GM18502 (cell line): ENCODE results near the gene RFTN2.
A peak's percentile ranks its signal among the peaks of the same experiment; 100 is the strongest.
"Not testable (repeated sequence)": the region's sequence is repeated elsewhere in the genome, so short reads cannot be mapped to it uniquely, and the experiment has no call there.

Source experiments
- ATAC-seq: cut with Tn5 transposase; IDR thresholded peaks from one replicate; pipeline ENCODE4 v1.9.1; 2021; ENCODE audit warnings: mild to moderate bottlenecking; ENCODE audit not compliant: unreplicated experiment, poor library complexity

RFTN2 gene, protein sequence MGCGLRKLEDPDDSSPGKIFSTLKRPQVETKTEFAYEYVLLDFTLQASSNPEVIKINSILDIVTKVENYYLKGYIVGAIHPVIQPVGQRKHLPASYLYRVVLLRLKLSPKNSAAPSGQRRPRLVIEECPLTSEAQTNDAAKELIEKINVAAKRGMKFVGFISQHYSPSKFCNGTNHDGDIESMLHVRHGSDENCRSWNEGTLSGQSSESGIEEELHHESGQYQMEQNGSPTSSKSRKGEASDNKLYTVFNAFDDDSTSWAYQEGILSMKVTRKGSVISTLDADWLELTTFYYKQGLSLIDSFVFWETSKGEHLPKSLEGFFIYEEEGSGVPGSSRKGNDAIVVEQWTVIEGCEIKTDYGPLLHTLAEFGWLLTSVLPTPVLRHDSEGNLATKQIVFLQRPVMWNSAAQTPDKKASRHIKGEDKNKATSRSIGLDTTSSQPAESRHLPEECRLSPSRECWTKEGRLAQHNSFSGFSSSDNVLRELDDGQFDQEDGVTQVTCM

DNA sequence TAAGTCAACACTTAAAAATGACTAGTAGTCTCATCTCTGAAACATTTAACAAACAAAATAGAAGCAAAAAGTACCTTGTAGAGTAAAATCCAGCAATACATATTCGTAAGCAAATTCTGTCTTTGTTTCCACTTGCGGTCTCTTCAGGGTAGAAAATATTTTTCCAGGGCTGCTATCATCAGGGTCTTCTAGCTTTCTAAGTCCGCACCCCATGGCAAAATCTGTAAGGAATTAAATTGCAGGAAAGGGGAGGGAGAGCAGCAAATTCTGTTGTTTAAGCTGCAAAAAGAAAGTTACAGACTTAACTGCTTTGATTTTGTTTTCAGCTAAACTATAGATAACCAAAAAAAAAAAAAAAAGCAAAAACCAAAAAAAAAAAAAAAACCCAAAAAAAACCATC is at the start of gene RFTN2:
Gene RFTN2 (minus strand): TSS at position 342 of the 400 bp plus-strand sequence. CDS start 129 bp downstream, at position 213.
- no peak for ATAC-seq

DNA sequence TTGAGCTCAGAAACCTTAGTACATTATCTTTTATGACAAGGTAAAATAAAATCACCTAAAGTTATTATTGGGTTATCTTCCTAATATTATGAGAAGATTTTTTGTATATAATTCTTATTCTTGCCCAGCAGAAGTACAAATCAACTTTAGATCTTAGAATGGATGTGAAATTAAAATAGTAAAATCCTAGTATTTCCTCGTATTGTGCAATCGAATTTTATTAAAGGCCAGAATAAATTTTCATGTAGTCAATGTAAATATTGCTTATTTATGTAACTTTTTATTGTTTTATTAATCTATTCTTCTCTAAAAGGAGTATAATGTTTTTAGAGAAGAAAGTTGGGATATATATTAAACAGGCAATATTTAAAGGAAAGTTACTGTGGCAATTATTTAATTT is 42.5 kb upstream of the RFTN2 start:
- no peak for ATAC-seq

DNA sequence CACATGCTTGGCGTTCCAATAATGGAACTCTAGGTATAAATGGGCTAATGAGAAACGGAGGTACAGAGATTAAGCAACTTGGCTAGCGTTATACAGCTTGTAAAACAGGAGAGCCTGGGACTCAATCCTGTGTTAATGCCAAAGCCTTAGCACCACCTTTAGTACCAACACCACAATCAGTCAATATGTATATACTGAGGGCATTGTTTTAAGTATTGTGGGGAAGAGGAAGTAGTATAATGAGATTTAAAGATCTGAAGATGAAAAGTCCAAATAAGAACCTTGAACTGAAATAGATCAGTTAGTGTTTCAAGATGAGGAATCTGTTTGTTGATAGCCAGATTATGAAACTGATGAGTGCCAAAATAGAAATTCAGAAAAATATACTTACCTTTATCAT is 37.9 kb upstream of the RFTN2 start:
- ATAC-seq: no peak

DNA sequence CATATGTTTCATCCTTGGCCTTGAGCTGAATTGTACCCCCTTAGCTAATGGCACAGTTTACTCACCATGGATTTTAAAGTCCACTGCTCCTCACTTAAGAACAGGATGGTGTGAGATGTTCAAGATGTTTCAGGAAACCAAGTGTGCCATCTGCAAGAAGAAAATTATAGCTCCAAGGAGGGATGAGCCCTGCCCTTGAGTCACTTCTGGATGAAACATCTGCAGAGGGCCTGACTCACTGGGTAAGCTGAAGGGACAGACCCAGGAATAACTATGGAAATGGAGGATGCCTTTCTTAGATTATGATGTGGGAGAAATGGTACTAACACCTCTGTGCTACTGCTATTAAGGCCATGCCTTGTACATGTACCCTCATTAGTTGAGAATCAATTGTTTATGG is 36.2 kb upstream of the RFTN2 start:
- ATAC-seq: no peak

DNA sequence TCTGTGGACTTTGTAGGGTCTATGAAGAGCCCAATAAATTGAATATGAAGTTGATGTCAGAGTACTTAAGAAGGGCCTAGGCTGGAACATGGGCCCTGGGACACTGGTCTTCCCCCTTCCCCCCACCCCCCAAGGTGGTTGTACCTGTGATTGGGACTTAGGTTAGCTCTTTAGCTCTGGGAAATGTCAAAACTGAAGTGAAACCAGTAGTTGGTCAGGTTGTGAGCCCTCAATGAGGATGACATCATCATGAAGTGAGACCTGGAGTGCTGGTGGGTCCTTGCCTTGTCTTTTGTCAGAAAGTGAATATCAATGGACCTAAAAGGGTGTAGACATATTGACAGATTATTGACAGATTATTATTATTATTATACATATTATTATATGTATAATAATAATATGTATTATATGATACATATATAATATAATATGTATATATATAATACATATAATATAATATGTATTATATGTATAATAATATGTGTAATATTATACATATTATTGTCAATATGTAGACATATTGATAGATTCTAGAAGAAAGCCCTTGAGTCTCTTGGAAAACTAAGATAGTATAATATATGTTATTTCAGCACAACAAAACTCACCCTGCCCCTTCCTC is 35.1 kb upstream of the RFTN2 start:
- ATAC-seq: peak; percentile 85

DNA sequence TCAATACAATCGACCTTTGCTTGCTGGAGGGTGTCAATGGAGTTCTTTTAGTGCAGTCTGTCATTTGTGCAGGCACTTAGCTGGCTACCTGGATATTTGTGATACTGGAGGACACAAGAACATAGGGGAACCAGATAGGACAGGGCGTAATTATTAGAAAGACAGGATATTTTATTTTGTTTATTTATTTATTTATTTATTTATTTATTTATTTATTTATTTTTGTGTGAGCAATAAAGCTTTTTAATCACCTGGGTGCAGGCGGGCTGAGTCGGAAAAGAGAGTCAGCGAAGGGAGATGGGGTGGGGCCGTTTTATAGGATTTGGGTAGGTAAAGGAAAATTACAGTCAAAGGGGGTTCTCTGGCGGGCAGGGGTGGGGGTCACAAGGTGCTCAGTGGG is 33.8 kb upstream of the RFTN2 start:
- not testable (repeated sequence) for ATAC-seq

DNA sequence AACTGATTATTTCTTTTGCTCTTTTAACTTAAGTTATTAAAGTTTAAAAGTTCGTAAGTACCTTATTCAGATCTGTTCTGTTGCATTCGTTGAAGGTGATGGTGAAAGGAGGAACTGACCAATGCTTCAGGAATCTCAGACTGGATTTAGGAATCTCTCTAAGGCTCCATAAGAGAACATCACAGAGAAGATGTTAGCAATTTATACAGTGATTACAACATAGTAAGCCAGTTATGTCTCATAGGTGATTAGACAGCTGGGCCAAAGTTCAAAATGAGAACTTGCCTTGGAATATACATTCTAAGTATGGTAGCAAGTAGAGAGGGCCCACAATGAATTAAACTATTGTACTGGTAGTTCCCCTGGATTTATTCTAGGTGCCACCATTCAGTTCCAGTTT is 32.9 kb upstream of the RFTN2 start:
- no peak for ATAC-seq

DNA sequence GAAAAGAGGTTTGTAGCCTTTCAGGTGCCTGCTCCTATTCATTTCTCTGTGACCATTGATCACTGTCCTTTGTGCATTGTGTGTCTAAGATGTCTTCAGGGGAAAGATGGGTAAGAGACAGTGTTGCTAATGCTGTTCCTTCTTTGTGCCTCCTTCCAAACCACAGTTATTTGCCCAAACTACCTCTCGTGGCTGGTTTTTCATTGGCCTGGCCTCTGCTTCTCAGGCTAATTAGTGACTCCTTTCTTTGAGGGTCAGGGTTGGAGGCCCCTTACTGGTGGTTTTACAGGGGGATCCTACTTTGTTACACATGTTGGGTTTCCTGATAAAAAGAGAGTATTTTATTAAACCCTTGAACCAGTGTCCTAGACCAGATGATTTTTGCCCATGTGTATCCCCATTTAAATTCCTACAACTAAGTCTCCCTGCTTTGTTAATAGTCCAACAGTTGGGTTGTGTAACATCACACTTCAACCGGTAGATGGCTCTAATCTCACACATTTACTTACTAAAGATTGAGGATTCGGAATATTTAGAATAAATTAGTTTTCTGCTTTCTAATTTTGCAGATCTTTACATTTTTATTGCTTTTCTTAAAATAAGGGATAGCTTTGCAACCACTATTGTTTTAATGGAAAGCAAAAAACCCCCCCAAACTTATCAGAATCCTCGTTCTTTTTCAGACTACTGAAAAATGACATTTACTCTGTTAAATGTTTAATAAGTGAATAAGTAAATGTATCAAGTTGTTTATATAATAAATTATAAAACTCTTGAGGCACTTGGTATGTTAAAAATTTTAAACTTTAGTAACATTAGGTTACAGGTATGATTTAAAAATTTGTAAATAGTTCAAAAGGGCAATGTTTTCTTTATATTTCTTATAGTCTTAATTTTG is 32.2 kb upstream of the RFTN2 start:
- peak; percentile 24 for ATAC-seq

DNA sequence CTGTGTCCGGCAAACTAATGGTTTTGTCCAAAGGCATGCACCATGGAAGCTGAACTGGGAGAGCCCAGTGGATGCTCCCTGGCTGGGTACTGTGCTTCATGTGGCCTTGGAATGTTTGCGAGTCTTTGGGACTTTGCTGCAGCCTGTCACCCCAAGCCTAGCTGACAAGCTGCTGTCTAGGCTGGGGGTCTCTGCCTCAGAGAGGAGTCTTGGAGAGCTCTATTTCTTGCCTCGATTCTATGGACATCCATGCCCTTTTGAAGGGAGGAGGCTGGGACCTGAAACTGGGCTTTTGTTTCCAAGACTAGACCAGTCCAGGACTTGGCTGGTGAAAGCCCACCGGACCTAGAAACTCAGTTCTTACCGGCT is 31.4 kb upstream of the RFTN2 start:
- ATAC-seq: no peak

DNA sequence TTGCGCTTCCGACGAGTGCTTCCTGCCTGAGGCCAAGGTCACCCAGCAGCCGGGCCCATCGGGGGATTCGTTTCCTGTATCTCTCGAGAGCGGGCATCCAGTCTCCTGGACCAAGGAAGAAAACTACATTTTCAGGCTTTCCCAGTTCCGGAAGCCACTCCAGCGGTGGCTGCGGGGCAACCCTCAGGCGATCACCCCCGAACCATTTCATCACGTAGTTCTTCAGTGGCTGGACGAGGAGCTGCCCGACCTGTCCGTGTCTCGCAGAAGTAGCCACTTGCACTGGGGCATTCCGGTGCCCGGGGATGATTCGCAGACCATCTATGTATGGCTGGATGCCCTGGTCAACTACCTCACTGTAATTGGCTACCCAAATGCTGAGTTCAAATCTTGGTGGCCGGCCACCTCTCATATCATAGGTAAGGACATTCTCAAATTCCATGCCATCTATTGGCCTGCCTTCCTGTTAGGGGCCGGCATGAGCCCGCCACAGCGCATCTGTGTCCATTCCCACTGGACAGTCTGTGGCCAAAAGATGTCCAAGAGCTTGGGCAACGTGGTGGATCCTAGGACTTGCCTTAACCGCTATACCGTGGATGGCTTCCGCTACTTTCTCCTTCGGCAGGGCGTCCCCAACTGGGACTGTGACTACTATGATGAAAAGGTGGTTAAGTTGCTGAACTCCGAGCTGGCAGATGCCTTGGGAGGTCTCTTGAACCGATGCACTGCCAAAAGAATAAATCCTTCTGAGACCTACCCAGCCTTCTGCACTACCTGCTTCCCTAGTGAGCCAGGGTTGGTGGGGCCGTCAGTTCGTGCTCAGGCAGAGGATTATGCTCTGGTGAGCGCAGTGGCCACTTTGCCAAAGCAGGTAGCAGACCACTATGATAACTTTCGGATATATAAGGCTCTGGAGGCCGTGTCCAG is 30.8 kb upstream of the RFTN2 start:
- ATAC-seq: no peak

DNA sequence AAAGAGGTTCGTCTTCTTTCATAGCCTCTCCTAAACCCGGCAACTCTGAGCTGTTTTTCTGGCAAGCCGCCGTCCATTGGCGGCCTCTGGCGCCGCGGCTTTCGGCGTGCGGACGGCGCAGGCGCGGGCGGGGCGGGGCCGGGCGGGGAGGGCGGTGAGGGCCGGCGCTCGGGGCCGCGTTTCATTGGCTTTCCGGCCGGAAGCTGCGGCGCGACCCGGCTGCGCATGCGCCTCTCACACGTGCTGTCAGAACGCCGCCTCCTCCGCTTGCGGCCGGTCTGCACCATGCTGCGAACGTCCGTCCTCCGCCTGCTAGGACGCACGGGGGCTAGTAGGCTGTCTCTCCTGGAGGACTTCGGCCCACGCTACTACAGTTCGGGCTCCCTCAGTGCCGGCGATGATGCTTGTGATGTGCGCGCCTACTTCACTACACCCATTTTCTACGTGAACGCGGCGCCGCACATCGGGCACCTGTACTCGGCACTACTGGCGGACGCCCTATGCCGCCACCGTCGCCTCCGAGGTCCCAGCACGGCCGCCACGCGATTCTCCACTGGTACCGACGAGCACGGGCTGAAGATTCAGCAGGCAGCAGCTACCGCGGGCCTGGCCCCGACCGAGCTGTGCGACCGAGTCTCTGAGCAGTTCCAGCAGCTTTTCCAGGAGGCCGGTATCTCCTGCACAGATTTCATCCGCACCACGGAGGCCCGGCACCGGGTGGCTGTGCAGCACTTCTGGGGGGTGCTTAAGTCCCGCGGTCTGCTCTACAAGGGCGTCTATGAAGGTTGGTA is 29.9 kb upstream of the RFTN2 start, which contains the start of gene MARS2:
Gene MARS2 (plus strand): TSS at position 249 of the 791 bp plus-strand sequence. CDS start 37 bp downstream, at position 286.
- peak; percentile 86 for ATAC-seq

DNA sequence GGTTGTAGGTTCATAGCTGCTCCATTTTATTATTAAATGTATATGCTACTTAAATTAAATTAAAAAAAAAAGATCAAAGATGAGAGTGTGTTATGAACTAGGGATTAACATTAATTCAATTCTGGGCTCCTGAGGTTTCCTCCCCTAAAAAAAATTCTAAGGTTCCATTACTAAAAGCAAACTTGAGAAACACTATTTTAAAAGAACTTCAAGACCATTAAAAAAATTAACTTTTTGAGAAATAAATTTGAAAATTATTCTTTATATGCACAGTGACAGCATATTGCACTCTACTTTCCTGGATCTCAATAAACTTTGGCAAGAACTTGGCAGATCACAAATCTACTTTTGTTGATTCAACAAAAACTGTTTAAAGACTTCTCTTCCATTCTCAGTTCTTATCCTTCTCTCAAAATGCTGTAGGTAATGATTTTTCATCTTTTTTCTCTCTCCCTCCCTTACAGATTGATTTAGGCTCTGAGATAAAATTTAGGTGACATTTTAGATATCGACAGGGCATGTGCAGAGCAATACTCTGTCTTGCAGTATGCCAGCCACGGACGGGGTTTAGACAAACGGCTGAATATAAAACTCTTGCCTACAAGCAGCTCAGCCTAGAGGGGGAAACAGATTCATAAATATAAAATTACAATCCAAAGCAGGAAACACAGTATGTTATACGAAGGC is 29.2 kb upstream of the RFTN2 start:
- peak; percentile 42 for ATAC-seq

DNA sequence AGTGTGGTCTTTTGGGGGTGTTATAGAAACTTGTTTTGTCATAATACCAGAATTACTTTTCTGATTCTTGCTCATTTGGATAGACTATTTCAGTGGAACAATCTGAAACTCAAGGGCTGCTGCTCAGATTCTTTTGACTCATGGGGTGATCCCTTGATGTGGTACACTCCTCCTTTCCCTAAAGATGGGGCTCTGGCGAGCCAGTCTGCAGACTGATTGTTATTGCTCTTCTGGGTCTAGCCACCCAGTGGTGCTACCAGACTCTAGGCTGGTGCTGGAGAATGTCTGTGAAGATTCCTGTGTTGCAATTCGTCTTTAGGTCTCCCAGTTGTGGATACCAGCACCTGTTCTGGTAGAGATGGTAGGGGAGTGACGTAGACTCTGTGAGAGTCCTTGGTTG is 25.6 kb upstream of the RFTN2 start:
- ATAC-seq: no peak

DNA sequence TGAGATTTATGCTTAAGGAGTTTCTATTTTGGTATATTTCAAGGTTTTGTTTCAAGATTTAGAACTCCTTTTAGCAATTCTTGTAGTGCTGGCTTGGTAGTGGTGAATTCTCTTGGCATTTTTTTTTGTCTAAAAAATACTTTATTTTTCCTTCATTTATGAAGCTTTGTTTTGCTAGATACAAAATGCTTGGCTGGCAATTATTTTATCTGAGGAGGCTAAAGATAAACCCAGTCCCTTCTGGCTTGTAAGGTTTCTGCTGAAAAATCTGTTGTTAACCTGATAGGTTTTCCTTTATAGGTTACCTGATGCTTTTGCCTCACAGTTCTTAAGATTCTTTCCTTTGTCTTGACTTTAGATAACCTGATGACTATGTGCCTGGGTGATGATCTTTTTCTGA is 24.3 kb upstream of the RFTN2 start:
- ATAC-seq: not testable (repeated sequence)

DNA sequence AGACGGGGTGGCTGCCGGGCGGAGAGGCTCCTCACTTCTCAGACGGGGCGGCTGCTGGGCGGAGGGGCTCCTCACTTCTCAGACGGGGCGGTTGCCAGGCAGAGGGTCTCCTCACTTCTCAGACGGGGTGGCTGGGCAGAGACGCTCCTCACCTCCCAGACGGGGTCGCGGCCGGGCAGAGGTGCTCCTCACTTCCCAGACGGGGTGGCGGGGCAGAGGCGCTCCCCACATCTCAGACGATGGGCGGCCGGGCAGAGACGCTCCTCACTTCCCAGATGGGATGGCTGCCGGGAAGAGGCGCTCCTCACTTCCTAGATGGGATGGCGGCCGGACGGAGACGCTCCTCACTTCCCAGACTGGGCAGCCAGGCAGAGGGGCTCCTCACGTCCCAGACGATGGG is 21.2 kb upstream of the RFTN2 start:
- not testable (repeated sequence) for ATAC-seq

DNA sequence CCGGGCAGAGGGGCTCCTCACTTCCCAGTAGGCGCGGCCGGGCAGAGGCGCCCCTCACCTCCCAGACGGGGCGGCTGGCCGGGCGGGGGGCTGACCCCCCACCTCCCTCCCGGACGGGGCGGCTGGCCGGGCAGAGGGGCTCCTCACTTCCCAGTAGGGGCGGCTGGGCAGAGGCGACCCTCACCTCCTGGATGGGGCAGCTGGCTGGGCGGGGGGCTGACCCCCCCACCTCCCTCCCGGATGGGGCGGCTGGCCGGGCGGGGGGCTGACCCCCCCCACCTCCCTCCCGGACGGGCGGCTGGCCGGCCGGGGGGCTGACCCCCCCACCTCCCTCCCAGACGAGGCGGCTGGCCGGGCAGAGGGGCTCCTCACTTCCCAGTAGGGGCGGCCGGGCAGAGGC is 20.6 kb upstream of the RFTN2 start:
- ATAC-seq: not testable (repeated sequence)

DNA sequence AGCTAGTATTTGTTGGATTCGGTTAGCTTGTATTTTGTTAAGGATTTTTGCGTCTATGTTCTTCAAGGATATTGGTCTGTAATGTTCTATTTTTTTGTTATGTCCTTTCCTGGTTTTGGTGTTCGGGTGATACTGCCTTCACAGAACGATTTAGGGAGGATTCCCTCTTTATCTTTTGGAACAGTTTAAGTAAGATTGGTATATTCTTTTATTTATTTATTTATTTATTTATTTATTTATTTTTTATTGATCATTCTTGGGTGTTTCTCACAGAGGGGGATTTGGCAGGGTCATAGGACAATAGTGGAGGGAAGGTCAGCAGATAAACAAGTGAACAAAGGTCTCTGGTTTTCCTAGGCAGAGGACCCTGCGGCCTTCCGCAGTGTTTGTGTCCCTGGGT is 19.8 kb upstream of the RFTN2 start:
- not testable (repeated sequence) for ATAC-seq

DNA sequence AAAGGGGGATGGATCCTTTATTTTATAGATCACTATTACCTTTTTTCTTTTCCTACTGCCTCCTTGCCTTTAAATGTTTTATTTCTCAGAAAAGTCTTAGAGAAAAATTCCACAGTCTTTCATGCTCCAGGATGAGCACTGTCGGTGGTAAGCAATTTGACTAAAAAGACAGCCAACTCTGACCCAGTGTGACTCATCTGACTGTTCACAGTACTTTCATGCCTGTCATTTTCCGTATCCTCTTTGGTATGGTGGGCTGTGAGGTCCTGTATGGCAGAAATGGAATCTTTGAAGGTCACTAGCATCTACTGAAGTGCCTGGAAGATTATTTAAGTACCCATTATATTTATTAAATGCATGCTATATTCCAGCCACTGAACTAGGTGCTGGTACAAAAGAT is 2.1 kb upstream of the RFTN2 start:
- no peak for ATAC-seq
